ENCODE measurements around the gene CALM1. TPM values are rescaled to one million over a fixed set of nuclear protein-coding genes. Genes with fewer than 3 reads are reported as not detected.

The CALM1 gene
- total RNA-seq, 4 donors from 2014 or later, result 407 to 1,329 (median 886) TPM

- Histone ChIP-seq H3K4me1 (peaks cover 0 to 40% (median 4%) of the 10 kb centered on the region in 4 donors), H3K36me3 (peaks cover 0 to 41% (median 0%) of the 10 kb centered on the region in 3 donors), H3K27me3 (no peaks in the 10 kb centered on the region), H3K27ac (peak overlapping the region; percentile 95 to 98 (median 96)), H3K4me3 (peak overlapping the region; percentile 75 to 97 (median 89)), H3K9me3 (no peaks in the 10 kb centered on the region)
- TF ChIP-seq CTCF (IDR thresholded peaks at IDR 0.05) (no peak), POLR2A (IDR thresholded peaks at IDR 0.05) (no peak)
- DNase-seq, result no peak
Observed at GRCh38 chr14:90398841-90399540, 2.2 kb downstream of the CALM1 start.

GRCh38 chr14:90399541-90400444, 3.0 kb downstream of the CALM1 start:
- peak; percentile 97 to 100 (median 100) for TF ChIP-seq CTCF (IDR thresholded peaks at IDR 0.05)
- TF ChIP-seq POLR2A (IDR thresholded peaks at IDR 0.05), result peak in 1 of 2 donors; percentile 45
- H3K27me3 ChIP-seq, result no peaks in the 10 kb centered on the region
- DNase-seq, result peak; percentile 86 to 96 (median 88)
- peaks cover 0 to 49% (median 0%) of the 10 kb centered on the region in 3 donors for H3K36me3 ChIP-seq
- H3K4me3 ChIP-seq, result peak overlapping the region in 2 of 4 donors; percentile 75 to 97
- no peaks in the 10 kb centered on the region for H3K9me3 ChIP-seq
- peaks cover 0 to 40% (median 4%) of the 10 kb centered on the region in 4 donors for H3K4me1 ChIP-seq
- peak overlapping the region; percentile 95 to 98 (median 96) for H3K27ac ChIP-seq

GRCh38 chr14:90400904-90401561, 4.2 kb downstream of the CALM1 start:
- H3K4me1 ChIP-seq, result peaks cover 0 to 39% (median 4%) of the 10 kb centered on the region in 4 donors
- peaks cover 0 to 62% (median 0%) of the 10 kb centered on the region in 3 donors for H3K36me3 ChIP-seq
- no peak overlapping the region for H3K27ac ChIP-seq
- DNase-seq, result no peak
- TF ChIP-seq POLR2A (IDR thresholded peaks at IDR 0.05), result no peak
- TF ChIP-seq CTCF (IDR thresholded peaks at IDR 0.05), result no peak
- H3K4me3 ChIP-seq, result no peak overlapping the region
- no peaks in the 10 kb centered on the region for H3K27me3 ChIP-seq
- H3K9me3 ChIP-seq, result no peaks in the 10 kb centered on the region

GRCh38 chr14:90402016-90402415, 5.2 kb downstream of the CALM1 start:
- H3K36me3 ChIP-seq, result peaks cover 0 to 68% (median 0%) of the 10 kb centered on the region in 3 donors
- no peak for DNase-seq
- peaks cover 0 to 36% (median 4%) of the 10 kb centered on the region in 4 donors for H3K4me1 ChIP-seq
- H3K27me3 ChIP-seq, result no peaks in the 10 kb centered on the region
- peak overlapping the region in 1 of 4 donors; percentile 36 for H3K27ac ChIP-seq
- TF ChIP-seq POLR2A (IDR thresholded peaks at IDR 0.05) (no peak), CTCF (IDR thresholded peaks at IDR 0.05) (no peak)
- no peaks in the 10 kb centered on the region for H3K9me3 ChIP-seq
- H3K4me3 ChIP-seq, result no peak overlapping the region

GRCh38 chr14:90403065-90403464, 6.2 kb downstream of the CALM1 start:
- H3K4me1 ChIP-seq, result peaks cover 0 to 36% (median 4%) of the 10 kb centered on the region in 4 donors
- no peaks in the 10 kb centered on the region for H3K27me3 ChIP-seq
- H3K36me3 ChIP-seq, result peaks cover 0 to 71% (median 0%) of the 10 kb centered on the region in 3 donors
- H3K27ac ChIP-seq, result peak overlapping the region in 1 of 4 donors; percentile 36
- no peaks in the 10 kb centered on the region for H3K9me3 ChIP-seq
- DNase-seq, result no peak
- TF ChIP-seq POLR2A (IDR thresholded peaks at IDR 0.05) (no peak), CTCF (IDR thresholded peaks at IDR 0.05) (no peak)
- H3K4me3 ChIP-seq, result no peak overlapping the region
